Measurements from ENCODE around the gene SAXO1.
"Not testable (repeated sequence)": the region's sequence is repeated elsewhere in the genome, so short reads cannot be mapped to it uniquely, and the experiment has no call there.

DNA sequence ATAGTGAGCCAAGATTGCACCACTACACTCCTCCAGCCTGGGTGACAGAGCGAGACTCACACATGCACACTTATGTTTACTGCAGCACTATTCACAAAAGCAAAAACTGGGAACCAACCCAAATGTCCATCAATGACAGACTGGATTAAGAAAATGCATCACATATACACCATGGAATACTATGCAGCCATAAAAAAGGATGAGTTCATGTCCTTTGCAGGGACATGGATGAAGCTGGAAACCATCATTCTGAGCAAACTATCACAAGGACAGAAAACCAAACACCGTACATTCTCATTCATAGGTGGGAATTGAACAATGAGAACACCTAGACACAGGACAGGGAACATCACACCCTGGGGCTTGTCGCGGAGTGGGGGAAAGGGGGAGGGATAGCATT is 41.8 kb downstream of the SAXO1 start:
- TF ChIP-seq, protein P1, sequence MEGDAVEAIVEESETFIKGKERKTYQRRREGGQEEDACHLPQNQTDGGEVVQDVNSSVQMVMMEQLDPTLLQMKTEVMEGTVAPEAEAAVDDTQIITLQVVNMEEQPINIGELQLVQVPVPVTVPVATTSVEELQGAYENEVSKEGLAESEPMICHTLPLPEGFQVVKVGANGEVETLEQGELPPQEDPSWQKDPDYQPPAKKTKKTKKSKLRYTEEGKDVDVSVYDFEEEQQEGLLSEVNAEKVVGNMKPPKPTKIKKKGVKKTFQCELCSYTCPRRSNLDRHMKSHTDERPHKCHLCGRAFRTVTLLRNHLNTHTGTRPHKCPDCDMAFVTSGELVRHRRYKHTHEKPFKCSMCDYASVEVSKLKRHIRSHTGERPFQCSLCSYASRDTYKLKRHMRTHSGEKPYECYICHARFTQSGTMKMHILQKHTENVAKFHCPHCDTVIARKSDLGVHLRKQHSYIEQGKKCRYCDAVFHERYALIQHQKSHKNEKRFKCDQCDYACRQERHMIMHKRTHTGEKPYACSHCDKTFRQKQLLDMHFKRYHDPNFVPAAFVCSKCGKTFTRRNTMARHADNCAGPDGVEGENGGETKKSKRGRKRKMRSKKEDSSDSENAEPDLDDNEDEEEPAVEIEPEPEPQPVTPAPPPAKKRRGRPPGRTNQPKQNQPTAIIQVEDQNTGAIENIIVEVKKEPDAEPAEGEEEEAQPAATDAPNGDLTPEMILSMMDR (IDR thresholded peaks at IDR 0.05), result not testable (repeated sequence)
- TF ChIP-seq POLR2A (IDR thresholded peaks at IDR 0.05), result not testable (repeated sequence)

Data from gastroesophageal sphincter (tissue), 3 donors.